SK-N-SH (cell line): Measurements from ENCODE around the gene RNF44. TPM values are rescaled to one million over a fixed set of nuclear protein-coding genes. Genes with fewer than 3 reads are reported as not detected.

Experiments used
- CTCF ChIA-PET: fragments of 300-600, 350-600 bp; formaldehyde crosslinking; extraction: SDS; loops from one replicate; lab custom pipeline; 2021; lab: Yijun Ruan, JAX
- POLR2A ChIA-PET: fragments of 350-600 bp; sonication (Branson Sonifier 250); formaldehyde crosslinking; extraction: SDS; loops from one replicate; lab custom pipeline; 2020; ENCODE audit warnings: antibody characterized with exemption, inconsistent platforms; lab: Yijun Ruan, JAX
- DNase-seq: peaks from one replicate; pipeline ENCODE4 v3.0.0; 2012
- H2AFZ ChIP-seq: fragments of 200-600 bp; sonication (generic); 2 replicates; pipeline ENCODE4 v1.8.1; 2016; ENCODE audit warnings: antibody characterized with exemption, mild to moderate bottlenecking, low read depth
- H3F3A ChIP-seq: fragments of 200-600 bp; sonication (generic); replicated peaks from 2 replicates; pipeline ENCODE3; 2016; ENCODE audit warnings: antibody characterized with exemption, mild to moderate bottlenecking; ENCODE audit not compliant: insufficient read depth
- H3K27ac ChIP-seq, 2 experiments: fragments of 200-500 bp in 1 of 2; fragments of 200-600 bp in 1 of 2; sonication (Bioruptor generic) in 1 of 2; sonication (generic), shearing (Covaris generic) in 1 of 2; 2 replicates each; pipeline versions ENCODE4 v1.5.1 to v1.6.1; 2014 to 2016; ENCODE audit warnings: low read depth in 2 of 2, inconsistent platforms in 1 of 2, low read length in 1 of 2, mild to moderate bottlenecking in 1 of 2, mixed read lengths in 1 of 2
- H3K27me3 ChIP-seq: fragments of 200-600 bp; sonication (generic), shearing (Covaris generic); 2 replicates; pipeline ENCODE4 v1.6.1; 2016; ENCODE audit warnings: mixed run types; ENCODE audit not compliant: insufficient read depth
- H3K36me3 ChIP-seq, 2 experiments: fragments of 200-500 bp in 1 of 2; fragments of 200-600 bp in 1 of 2; sonication (Bioruptor generic) in 1 of 2; sonication (generic) in 1 of 2; replicated peaks in 1 of 2; 2 replicates each; pipeline versions ENCODE3 to v1.5.1; 2014 to 2016; ENCODE audit warnings: low read length in 1 of 2, mild to moderate bottlenecking in 1 of 2; ENCODE audit not compliant: insufficient read depth in 2 of 2, control insufficient read depth in 1 of 2
- H3K4me1 ChIP-seq, 2 experiments: fragments of 200-500 bp in 1 of 2; fragments of 200-600 bp in 1 of 2; sonication (Bioruptor generic) in 1 of 2; sonication (generic), shearing (Covaris generic) in 1 of 2; 2 replicates each; pipeline versions ENCODE4 v1.5.1 to v1.6.1; 2014 to 2016; ENCODE audit warnings: low read depth in 1 of 2, low read length in 1 of 2, mixed run types in 1 of 2; ENCODE audit not compliant: insufficient read depth in 2 of 2, control insufficient read depth in 1 of 2
- H3K4me2 ChIP-seq: fragments of 200-600 bp; sonication (generic), shearing (Covaris generic); 2 replicates; pipeline ENCODE4 v1.6.1; 2017; ENCODE audit warnings: mixed run types
- H3K4me3 ChIP-seq, 2 experiments: fragments of 200-500 bp in 1 of 2; fragments of 200-600 bp in 1 of 2; sonication (Bioruptor generic) in 1 of 2; sonication (generic), shearing (Covaris generic) in 1 of 2; 2 replicates each; pipeline versions ENCODE4 v1.5.1 to v1.8.1; 2014 to 2016; ENCODE audit warnings: low read depth in 2 of 2, inconsistent platforms in 1 of 2, low read length in 1 of 2, mild to moderate bottlenecking in 1 of 2, mixed read lengths in 1 of 2, moderate library complexity in 1 of 2
- H3K79me2 ChIP-seq: fragments of 200-600 bp; sonication (generic); 2 replicates; pipeline ENCODE4 v1.8.1; 2017; ENCODE audit warnings: mild to moderate bottlenecking; ENCODE audit not compliant: insufficient read depth
- H3K9ac ChIP-seq: fragments of 200-600 bp; sonication (generic); 2 replicates; pipeline ENCODE4 v1.6.1; 2017; ENCODE audit warnings: mixed run types
- H3K9me2 ChIP-seq: fragments of 200-600 bp; sonication (generic); 2 replicates; pipeline ENCODE4 v1.6.1; 2017; ENCODE audit warnings: mixed run types
- H3K9me3 ChIP-seq: fragments of 200-600 bp; sonication (generic); 2 replicates; pipeline ENCODE4 v1.6.1; 2017; ENCODE audit warnings: mixed run types, mild to moderate bottlenecking, moderate library complexity
- H4K20me1 ChIP-seq: fragments of 200-600 bp; sonication (generic); 2 replicates; pipeline ENCODE4 v1.6.1; 2017; ENCODE audit warnings: mild to moderate bottlenecking, mixed run types; ENCODE audit not compliant: insufficient read depth
- CHD2 ChIP-seq: fragments of 150-350 bp; IDR thresholded peaks from 2 replicates; pipeline ENCODE4 v1.6.1; 2018; ENCODE audit warnings: low read length; ENCODE audit not compliant: partially characterized antibody
- EZH2phosphoT487 ChIP-seq: fragments of 200-600 bp; sonication (generic); IDR thresholded peaks from 2 replicates; pipeline ENCODE4 v1.6.1; 2017; ENCODE audit warnings: low read depth, mixed run types, mild to moderate bottlenecking, antibody characterized with exemption, moderate library complexity, borderline replicate concordance
- FOXJ3 ChIP-seq: sonication (generic); formaldehyde crosslinking; IDR thresholded peaks from 2 replicates; pipeline ENCODE4 v1.5.1; 2020; ENCODE audit warnings: mild to moderate bottlenecking, missing genetic modification reagents
- FOXM1 ChIP-seq: IDR thresholded peaks from 2 replicates; pipeline ENCODE4 v1.4.0; 2012; ENCODE audit warnings: low read depth, mild to moderate bottlenecking
- GATA2 ChIP-seq: sonication (generic); formaldehyde crosslinking; IDR thresholded peaks from 2 replicates; pipeline ENCODE4 v1.5.0; 2020; ENCODE audit warnings: mild to moderate bottlenecking, missing genetic modification reagents
- MEF2A ChIP-seq: IDR thresholded peaks from 2 replicates; pipeline ENCODE4 v1.4.0; 2012; ENCODE audit warnings: low read depth, borderline replicate concordance
- MXI1 ChIP-seq: IDR thresholded peaks from 2 replicates; pipeline ENCODE4 v1.6.1; 2012; ENCODE audit warnings: mild to moderate bottlenecking, low read depth, low read length, improper control_type of control experiment
- NFIC ChIP-seq: IDR thresholded peaks from 2 replicates; pipeline ENCODE4 v1.4.0; 2012; ENCODE audit warnings: borderline replicate concordance
- RAD21 ChIP-seq: IDR thresholded peaks from 2 replicates; pipeline ENCODE4 v1.6.1; 2012; ENCODE audit warnings: mild to moderate bottlenecking, low read length
- REST ChIP-seq: IDR thresholded peaks from 2 replicates; pipeline ENCODE4 v1.6.1; 2012; ENCODE audit warnings: mild to moderate bottlenecking, low read depth, low read length, moderate library complexity
- SMC3 ChIP-seq: IDR thresholded peaks from 2 replicates; pipeline ENCODE4 v1.6.1; 2012; ENCODE audit warnings: low read depth, low read length, improper control_type of control experiment
- TAF1 ChIP-seq: IDR thresholded peaks from 2 replicates; pipeline ENCODE4 v1.6.1; 2012; ENCODE audit warnings: low read depth, mild to moderate bottlenecking, low read length, moderate library complexity, borderline replicate concordance
- TCF12 ChIP-seq: IDR thresholded peaks from 2 replicates; pipeline ENCODE4 v1.4.0; 2012
- TEAD4 ChIP-seq: IDR thresholded peaks from 2 replicates; pipeline ENCODE4 v1.4.0; 2012; ENCODE audit warnings: mild to moderate bottlenecking, borderline replicate concordance; ENCODE audit not compliant: insufficient read depth
- YY1 ChIP-seq: IDR thresholded peaks from 2 replicates; pipeline ENCODE4 v1.4.0; 2012; ENCODE audit warnings: low read depth, mild to moderate bottlenecking
- WGBS: methylation state at CpG from one replicate; pipeline ENCODE4 v1.1.6; 2017; ENCODE audit warnings: low lambda C conversion rate; 5-methylcytosine and 5-hydroxymethylcytosine counted together
- polyA plus RNA-seq, 3 experiments: library from polyadenylated mRNA; depleted of rRNA; stranded (reverse); fragments of >200 nt; gene quantifications; 2 replicates each; pipeline ENCODE4 v1.2.3, GENCODE V29; 2012
- TF ChIP-seq, protein P1 (sequence below): IDR thresholded peaks from 2 replicates; pipeline ENCODE4; 2012

The RNF44 gene
- polyA plus RNA-seq, 1 of the 3 experiments (the other 2 are of a cell fraction), result 17.9 TPM

DNA sequence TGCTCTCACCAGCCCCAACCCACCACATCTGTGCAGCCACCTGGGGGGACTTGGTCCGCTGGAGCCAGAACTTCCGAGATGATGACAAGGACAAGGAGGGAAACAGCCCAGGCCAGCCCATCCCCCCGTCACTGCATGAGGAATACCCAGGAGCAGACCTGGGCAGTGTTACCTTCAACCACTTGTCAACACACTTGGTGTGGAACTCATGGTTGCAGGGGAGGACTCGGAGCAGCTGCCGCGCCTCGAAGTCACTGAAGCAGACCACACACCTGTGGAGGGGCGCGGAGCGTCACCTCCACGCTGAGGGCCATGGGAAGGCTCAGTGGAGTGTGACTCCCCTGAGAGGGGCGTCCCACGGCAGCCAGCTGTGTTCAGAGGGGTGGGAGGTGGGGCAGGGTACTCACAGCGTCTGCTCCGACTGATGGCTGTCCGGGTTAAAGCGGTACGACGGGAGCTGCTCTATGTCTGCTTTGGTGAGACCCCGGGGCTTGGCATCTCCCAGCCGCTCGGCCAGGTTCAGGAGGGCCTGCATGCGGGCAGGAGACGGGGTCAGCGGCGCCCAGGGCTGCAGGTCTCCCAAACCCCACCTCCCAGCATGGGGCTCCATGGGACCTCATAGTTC, 8.0 kb downstream of the RNF44 start:
- H3K9me2 ChIP-seq, result no peaks in the 10 kb centered on the region
- POLR2A ChIA-PET, result interaction anchor here (1.3 kb wide), 1 partner anchor 93 kb away, joined by 3 read pairs; no protein-coding TSS in a partner anchor
- no peak for DNase-seq
- H3K9ac ChIP-seq, result no peak overlapping the region
- TF ChIP-seq MXI1 (no peak), RAD21 (no peak), SMC3 (no peak), TCF12 (no peak), YY1 (no peak), EZH2phosphoT487 (no peak), FOXJ3 (CRISPR knock-in tag) (no peak), TAF1 (no peak), FOXM1 (no peak), NFIC (no peak), TEAD4 (no peak), CHD2 (no peak), MEF2A (no peak), GATA2 (CRISPR knock-in tag) (no peak), REST (no peak)
- TF ChIP-seq, protein P1, sequence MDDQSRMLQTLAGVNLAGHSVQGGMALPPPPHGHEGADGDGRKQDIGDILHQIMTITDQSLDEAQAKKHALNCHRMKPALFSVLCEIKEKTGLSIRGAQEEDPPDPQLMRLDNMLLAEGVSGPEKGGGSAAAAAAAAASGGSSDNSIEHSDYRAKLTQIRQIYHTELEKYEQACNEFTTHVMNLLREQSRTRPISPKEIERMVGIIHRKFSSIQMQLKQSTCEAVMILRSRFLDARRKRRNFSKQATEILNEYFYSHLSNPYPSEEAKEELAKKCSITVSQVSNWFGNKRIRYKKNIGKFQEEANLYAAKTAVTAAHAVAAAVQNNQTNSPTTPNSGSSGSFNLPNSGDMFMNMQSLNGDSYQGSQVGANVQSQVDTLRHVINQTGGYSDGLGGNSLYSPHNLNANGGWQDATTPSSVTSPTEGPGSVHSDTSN, result no peak
- TF ChIP-seq, all 33 proteins: peak for 0
- Histone ChIP-seq H3F3A (no peaks in the 10 kb centered on the region), H3K4me3 (no peak overlapping the region), H3K27ac (no peak overlapping the region), H3K36me3 (peaks cover 5 to 47% of the 10 kb centered on the region in 2 experiments), H3K4me2 (no peak overlapping the region), H3K79me2 (peaks cover 31% of the 10 kb centered on the region), H3K27me3 (no peaks in the 10 kb centered on the region), H2AFZ (no peak overlapping the region), H3K9me3 (no peaks in the 10 kb centered on the region), H3K4me1 (peaks cover 13 to 36% of the 10 kb centered on the region in 2 experiments; a peak in 2 of 4 replicates), H4K20me1 (peaks cover 34% of the 10 kb centered on the region)
- WGBS, result 95% methylated on average over 13 of the region's 26 CpGs
- CTCF ChIA-PET, result interaction anchor here (3.4 kb wide), 1 partner anchor 81 kb away, joined by 12 read pairs; the partner anchor contains the start of gene FAF2
